Activated CD8-positive, alpha-beta T cell treated with anti-CD3 and anti-CD28 coated beads for 36 hours (primary cell): ENCODE measurements around the gene FBXL20. TPM values are rescaled to one million over a fixed set of nuclear protein-coding genes. Genes with fewer than 3 reads are reported as not detected.
"Not testable (repeated sequence)": the region's sequence is repeated elsewhere in the genome, so short reads cannot be mapped to it uniquely, and the experiment has no call there.

ENCODE experiments used
- ATAC-seq: fragments of 200-7000 bp; cut with Tn5 transposase; one replicate; pipeline ENCODE4 v1.10.0; 2021; ENCODE audit warnings: mild to moderate bottlenecking, moderate library complexity
- CTCF ChIA-PET: fragments of 350-600 bp; sonication (Branson Sonifier 250); formaldehyde crosslinking; loops from one replicate; lab custom pipeline; 2021; ENCODE audit warnings: antibody characterized with exemption; lab: Charles Lee
- POLR2A ChIA-PET: fragments of 350-600 bp; sonication (Branson Sonifier 250); formaldehyde crosslinking; loops from one replicate; lab custom pipeline; 2021; ENCODE audit warnings: antibody characterized with exemption; lab: Charles Lee
- DNase-seq: peaks from one replicate; pipeline ENCODE4 v3.0.0-alpha.2; 2020
- H3K27ac Mint-ChIP-seq: one replicate; pipeline ENCODE4 v1.8.0; 2021; ENCODE audit warnings: mild to moderate bottlenecking, mixed read lengths
- H3K27me3 Mint-ChIP-seq: one replicate; pipeline ENCODE4 v1.8.0; 2021; ENCODE audit warnings: mixed read lengths
- H3K36me3 Mint-ChIP-seq: one replicate; pipeline ENCODE4 v1.8.0; 2021; ENCODE audit warnings: low read depth, mixed read lengths
- H3K4me1 Mint-ChIP-seq: one replicate; pipeline ENCODE4 v1.8.0; 2021; ENCODE audit warnings: low read depth, mixed read lengths
- H3K4me3 Mint-ChIP-seq: one replicate; pipeline ENCODE4 v1.8.0; 2021; ENCODE audit warnings: mild to moderate bottlenecking, moderate library complexity, mixed read lengths
- H3K9me3 Mint-ChIP-seq: one replicate; pipeline ENCODE4 v1.8.0; 2021; ENCODE audit warnings: mixed read lengths
- CTCF ChIP-seq: fragments of 200-600 bp; IDR thresholded peaks from one replicate; pipeline ENCODE4 v1.8.0; 2022; ENCODE audit warnings: antibody characterized with exemption, mild to moderate bottlenecking
- intact Hi-C: fragments of 100-400 bp; cut with micrococcal nuclease; formaldehyde crosslinking; loops from one replicate; pipeline ENCODE4 v1.10.0; 2022
- total RNA-seq, 2 experiments: library from RNA; stranded (reverse); gene quantifications; one replicate each; pipeline ENCODE4 v1.2.3, GENCODE V29; 2021

FBXL20 gene
- total RNA-seq, 2 experiments from 2014 or later = 17.7 to 19.1 TPM

GRCh38 chr17:39351508-39351907, 49.9 kb downstream of the FBXL20 start:
- no peak overlapping the region for H3K27ac Mint-ChIP-seq
- ChIA-PET POLR2A (interaction anchor here (1.0 kb wide), 1 partner anchor 45 kb away, joined by 3 read pairs; no protein-coding TSS in a partner anchor), CTCF (no interaction called here)
- H3K4me1 Mint-ChIP-seq = no peaks in the 10 kb centered on the region
- TF ChIP-seq CTCF = no peak
- intact Hi-C loops = no loop called here
- no peaks in the 10 kb centered on the region for H3K27me3 Mint-ChIP-seq
- DNase-seq = no peak
- no peaks in the 10 kb centered on the region for H3K36me3 Mint-ChIP-seq
- no peaks in the 10 kb centered on the region for H3K9me3 Mint-ChIP-seq
- no peak for ATAC-seq
- no peak overlapping the region for H3K4me3 Mint-ChIP-seq

- Mint-ChIP-seq H3K4me3 (no peak overlapping the region), H3K4me1 (no peaks in the 10 kb centered on the region), H3K36me3 (no peaks in the 10 kb centered on the region), H3K27ac (no peak overlapping the region), H3K9me3 (no peaks in the 10 kb centered on the region), H3K27me3 (no peaks in the 10 kb centered on the region)
- ChIA-PET POLR2A (interaction anchor here (0.6 kb wide), 1 partner anchor 351 kb away, joined by 3 read pairs; no protein-coding TSS in a partner anchor), CTCF (no interaction called here)
- intact Hi-C loops = no loop called here
- DNase-seq (no peak), ATAC-seq (no peak)
- TF ChIP-seq CTCF = no peak
Measured at GRCh38 chr17:39349246-39349645, 52.2 kb downstream of the FBXL20 start.

GRCh38 chr17:39346863-39347262, 54.6 kb downstream of the FBXL20 start:
- H3K9me3 Mint-ChIP-seq, POLR2A ChIA-PET, ATAC-seq, H3K27ac Mint-ChIP-seq, H3K36me3 Mint-ChIP-seq, CTCF ChIA-PET, DNase-seq, intact Hi-C loops, H3K4me3 Mint-ChIP-seq, H3K4me1 Mint-ChIP-seq, H3K27me3 Mint-ChIP-seq: not testable (repeated sequence)

- no peak for TF ChIP-seq CTCF
- ChIA-PET CTCF (interaction anchor here (0.9 to 1.1 kb wide), 2 partner anchors 10 to 37 kb away, joined by 3 read pairs; no protein-coding TSS in a partner anchor), POLR2A (no interaction called here)
- intact Hi-C loops = no loop called here
- peaks cover 4% of the 10 kb centered on the region for H3K36me3 Mint-ChIP-seq
- no peak overlapping the region for H3K4me3 Mint-ChIP-seq
- DNase-seq (no peak), ATAC-seq (no peak)
- no peak overlapping the region for H3K27ac Mint-ChIP-seq
- H3K27me3 Mint-ChIP-seq = no peaks in the 10 kb centered on the region
- H3K9me3 Mint-ChIP-seq = no peaks in the 10 kb centered on the region
- no peaks in the 10 kb centered on the region for H3K4me1 Mint-ChIP-seq
Measured at GRCh38 chr17:39341541-39341940, 59.9 kb downstream of the FBXL20 start.

- Mint-ChIP-seq H3K4me3 (no peak overlapping the region), H3K4me1 (no peaks in the 10 kb centered on the region), H3K27ac (no peak overlapping the region), H3K36me3 (peaks cover 7% of the 10 kb centered on the region), H3K9me3 (no peaks in the 10 kb centered on the region), H3K27me3 (no peaks in the 10 kb centered on the region)
- ChIA-PET CTCF (interaction anchor here (1.1 kb wide), 1 partner anchor 38 kb away, joined by 3 read pairs; no protein-coding TSS in a partner anchor), POLR2A (no interaction called here)
- intact Hi-C loops = no loop called here
- DNase-seq (no peak), ATAC-seq (no peak)
- no peak for TF ChIP-seq CTCF
Measured at GRCh38 chr17:39340731-39341130, 60.7 kb downstream of the FBXL20 start.
